Fibroblast of mammary gland (primary cell): ENCODE data around the gene SLC25A51.
"Not testable (repeated sequence)": the region's sequence is repeated elsewhere in the genome, so short reads cannot be mapped to it uniquely, and the experiment has no call there.

Experiments used
- DNase-seq: peaks from one replicate; pipeline ENCODE4 v3.0.0-alpha.2; 2010; ENCODE audit warnings: low read depth
- H3K4me3 ChIP-seq: 2 replicates; pipeline ENCODE4 v1.5.1; 2011; ENCODE audit warnings: low read depth, mild to moderate bottlenecking, low read length, moderate library complexity; ENCODE audit not compliant: control insufficient read depth
- CTCF ChIP-seq: conservative IDR thresholded peaks from 2 replicates; pipeline ENCODE4 v1.5.1; 2011; ENCODE audit warnings: low read depth, low read length, inconsistent platforms; ENCODE audit not compliant: control insufficient read depth, insufficient read depth

The SLC25A51 gene

DNA sequence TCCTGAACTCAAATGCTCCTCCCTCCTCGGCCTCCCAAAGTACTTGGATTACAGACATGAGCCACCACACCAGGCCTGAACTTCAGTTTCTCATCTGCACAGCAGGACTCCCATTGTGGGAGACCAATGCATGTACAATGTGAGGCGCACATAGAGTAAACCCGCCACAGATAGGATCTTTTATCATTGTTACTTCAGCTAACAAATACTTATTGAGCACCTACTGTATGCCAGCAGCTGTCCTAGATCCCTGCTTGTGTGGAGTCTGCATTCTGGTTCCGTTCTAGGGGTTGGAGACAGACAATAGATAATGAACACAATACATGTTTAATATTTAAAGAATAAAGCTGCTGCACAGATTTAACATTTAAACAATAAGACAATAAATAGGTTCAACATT lies 6.3 kb upstream of the SLC25A51 start:
- DNase-seq: no peak
- no peak for TF ChIP-seq CTCF
- H3K4me3 ChIP-seq: no peak overlapping the region

GRCh38 chr9:37909836-37910235 lies 5.9 kb upstream of the SLC25A51 start:
- DNase-seq, H3K4me3 ChIP-seq: not testable (repeated sequence)

- H3K4me3 ChIP-seq: no peak overlapping the region
- no peak for DNase-seq
- no peak for TF ChIP-seq CTCF
These were observed 5.4 kb upstream of the SLC25A51 start for GRCh38 chr9:37909326-37909725.

GRCh38 chr9:37908698-37909186 lies 4.8 kb upstream of the SLC25A51 start:
- peak; percentile 73 for DNase-seq
- TF ChIP-seq CTCF: no peak
- H3K4me3 ChIP-seq: no peak overlapping the region

DNA sequence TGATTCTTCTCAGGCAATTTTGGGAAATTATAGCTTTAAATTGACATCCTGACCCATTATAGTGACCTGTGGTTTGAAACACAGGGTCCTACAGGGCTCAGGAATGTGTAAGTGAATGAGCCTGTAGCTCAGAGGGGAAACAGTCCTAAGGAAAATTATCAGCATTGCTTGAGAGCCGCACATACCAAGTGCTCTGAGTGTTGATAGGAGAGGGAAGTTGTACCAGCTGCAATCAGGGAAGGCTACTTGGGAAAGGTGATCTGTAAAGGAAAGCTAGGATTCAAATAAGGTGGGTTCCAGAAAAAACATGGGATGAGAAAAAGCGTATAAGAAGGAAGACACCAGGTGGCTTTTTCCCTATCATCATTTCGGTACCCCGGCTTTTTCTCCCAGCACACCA lies 4.4 kb upstream of the SLC25A51 start:
- no peak for TF ChIP-seq CTCF
- no peak for DNase-seq
- no peak overlapping the region for H3K4me3 ChIP-seq

DNA sequence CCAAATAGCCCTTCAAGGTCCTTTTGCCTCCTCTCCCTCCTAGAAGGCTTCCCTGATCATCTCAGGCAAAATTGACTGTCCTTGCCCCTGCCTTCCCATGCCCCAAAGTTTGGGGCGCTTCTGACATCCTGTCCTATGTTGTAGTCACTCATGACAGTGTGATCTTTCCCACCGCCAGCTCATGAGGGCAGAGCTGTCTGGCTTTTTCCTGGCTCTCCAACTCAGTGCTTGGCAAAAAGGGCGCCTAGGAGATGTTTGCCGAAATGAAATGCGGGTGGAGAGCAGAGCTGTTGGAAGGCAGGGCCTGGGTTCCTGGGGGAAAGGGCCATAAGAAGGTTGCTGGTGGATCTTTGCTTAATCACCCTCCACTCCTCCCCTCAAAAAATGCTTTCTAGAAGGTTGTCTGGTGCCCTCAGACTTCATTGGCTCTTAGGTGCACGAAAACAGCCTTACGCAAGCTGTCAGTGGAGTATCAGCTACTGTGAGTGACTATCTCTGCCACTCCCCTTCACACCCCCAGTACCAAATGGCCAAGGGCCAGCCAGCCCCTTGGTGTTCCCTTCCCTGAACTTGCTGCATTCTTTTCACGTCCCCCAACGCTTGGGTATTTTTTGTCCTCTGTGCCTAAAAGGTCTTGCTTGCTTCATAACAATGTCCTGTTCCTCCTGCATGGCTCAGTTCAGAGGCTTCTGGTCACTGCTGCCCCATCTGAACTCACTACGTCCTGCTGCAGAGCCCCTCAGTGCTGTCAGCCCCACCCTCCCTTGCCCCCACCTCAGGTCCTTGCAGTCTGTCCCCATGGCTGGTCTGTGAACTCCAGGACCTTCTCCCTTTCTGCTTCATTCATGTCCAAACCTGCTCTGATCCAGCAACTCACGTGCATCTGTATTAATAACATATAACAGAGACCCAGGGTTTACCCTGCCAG lies 2.6 kb upstream of the SLC25A51 start:
- H3K4me3 ChIP-seq: no peak overlapping the region
- no peak for DNase-seq
- no peak for TF ChIP-seq CTCF

DNA sequence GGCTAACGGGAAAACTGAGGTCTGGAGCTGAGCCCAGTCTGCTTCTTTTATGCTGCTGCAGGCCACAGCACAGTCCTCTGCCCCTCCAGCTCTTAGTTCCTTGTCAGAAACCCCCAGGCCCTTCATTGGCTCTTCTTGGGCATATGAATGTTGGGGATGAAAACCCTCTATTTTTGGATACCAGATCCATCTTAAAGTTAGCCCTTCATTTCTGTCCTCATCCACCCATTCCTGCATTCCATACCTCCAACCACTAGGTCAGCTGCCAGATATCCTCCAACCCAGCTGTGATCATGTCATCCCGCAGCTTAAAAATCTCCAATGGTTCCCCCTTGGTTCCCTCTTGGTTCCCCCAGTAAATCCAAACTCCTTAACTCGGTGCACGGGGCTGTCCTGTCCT lies 1.8 kb upstream of the SLC25A51 start:
- no peak for TF ChIP-seq CTCF
- no peak for DNase-seq
- H3K4me3 ChIP-seq: no peak overlapping the region
